Sigmoid colon (tissue), 4 donors: ENCODE data around the gene PITX3.

Experiments
- CTCF ChIP-seq, 4 experiments: fragments of 450-650 bp in 3 of 4; fragments of 200-600 bp in 1 of 4; IDR thresholded peaks; one replicate each; pipeline ENCODE4 v1.5.1; 2016 to 2019; ENCODE audit warnings: antibody characterized with exemption in 4 of 4, mild to moderate bottlenecking in 3 of 4, moderate library complexity in 2 of 4
- EP300 ChIP-seq, 4 donors: sonication (generic); formaldehyde crosslinking; IDR thresholded peaks; one replicate each; pipeline ENCODE4 v1.6.1; 2017; ENCODE audit warnings: antibody characterized with exemption in 4 of 4
- POLR2A ChIP-seq, 2 donors: fragments of 450-650 bp; IDR thresholded peaks; one replicate each; pipeline ENCODE4 v1.6.1; 2016; ENCODE audit warnings: antibody characterized with exemption in 2 of 2, mild to moderate bottlenecking in 2 of 2, moderate library complexity in 2 of 2

GRCh38 chr10:102235598-102235920 is 5.8 kb downstream of the PITX3 start:
- no peak for TF ChIP-seq CTCF (IDR thresholded peaks at IDR 0.05)
- TF ChIP-seq EP300 (IDR thresholded peaks at IDR 0.05) = no peak
- no peak for TF ChIP-seq POLR2A (IDR thresholded peaks at IDR 0.05)
